SK-N-DZ (cell line): ENCODE measurements around the gene INAFM1.

ENCODE experiments used
- DNase-seq: peaks from one replicate; pipeline ENCODE4 v3.0.0-alpha.2; 2015; ENCODE audit warnings: low spot score
- small RNA-seq, 2 experiments: library from RNA; depleted of rRNA; stranded (forward); fragments of <200 nt; gene quantifications; one replicate each; pipeline ENCODE3, GENCODE V24; 2014

Gene INAFM1

DNA sequence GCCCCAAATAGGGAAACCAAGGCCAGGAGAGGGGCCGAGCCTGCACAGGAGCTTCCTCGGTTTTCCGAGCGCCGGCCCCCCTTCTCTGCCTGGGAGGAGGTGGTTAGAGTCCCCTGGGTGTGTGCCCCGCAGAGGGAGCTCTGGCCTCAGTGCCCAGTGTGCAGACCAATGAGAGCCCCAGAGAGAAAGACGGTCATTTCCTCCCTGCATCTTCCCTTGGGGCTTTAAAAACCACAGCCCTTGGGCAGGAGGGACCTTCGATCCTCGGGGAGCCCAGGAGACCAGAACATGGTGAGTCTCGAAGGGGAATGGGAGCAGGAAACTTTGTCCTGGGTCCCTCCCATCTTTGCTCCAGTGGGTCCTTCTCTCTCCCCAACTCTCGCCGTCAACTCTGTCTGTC is 34.9 kb downstream of the INAFM1 start, which contains the start of gene C5AR1:
TSS of gene C5AR1 (plus strand) at position 254 of the 400 bp plus-strand sequence. CDS start at position 289, 35 bp downstream.
- no peak for DNase-seq

DNA sequence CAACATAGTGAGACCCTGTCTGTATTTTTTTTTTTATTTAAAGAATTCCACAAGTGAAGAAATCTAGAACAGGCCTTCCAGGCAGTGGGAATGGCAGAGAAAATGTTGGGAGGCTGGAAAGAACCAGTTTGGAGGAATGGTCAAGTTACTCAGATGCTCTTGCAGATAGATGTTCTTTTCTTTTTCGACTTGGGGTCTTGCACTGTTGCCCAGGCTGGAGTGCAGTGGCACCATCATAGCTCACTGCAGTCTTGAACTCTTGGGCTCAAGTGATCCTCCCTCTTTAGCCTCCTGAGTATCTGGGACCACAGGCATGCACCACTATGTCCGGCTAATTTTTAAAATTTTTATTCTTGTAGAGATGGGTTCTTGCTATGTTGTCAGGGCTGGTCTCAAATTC is 35.6 kb downstream of the INAFM1 start:
- no peak for DNase-seq

DNA sequence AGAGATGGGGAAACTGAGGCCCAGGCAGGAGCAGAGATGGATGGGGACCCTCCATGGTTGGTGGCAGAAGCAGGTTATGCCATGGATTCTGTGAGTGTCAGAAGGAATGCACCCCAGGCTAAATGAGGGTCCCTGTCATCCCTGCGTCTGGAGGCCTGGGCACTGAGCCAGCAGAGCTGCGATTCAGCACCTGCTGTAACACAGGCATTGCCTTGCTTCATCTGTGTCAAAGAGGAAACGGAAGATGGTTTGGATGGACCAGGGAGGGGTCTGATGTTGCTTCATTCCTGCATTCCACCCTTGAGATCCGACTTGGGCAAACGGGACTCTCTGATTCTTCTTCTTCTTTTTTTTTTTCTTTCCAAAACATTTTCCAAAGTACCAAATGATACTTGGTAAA is 36.1 kb downstream of the INAFM1 start:
- DNase-seq, result no peak

DNA sequence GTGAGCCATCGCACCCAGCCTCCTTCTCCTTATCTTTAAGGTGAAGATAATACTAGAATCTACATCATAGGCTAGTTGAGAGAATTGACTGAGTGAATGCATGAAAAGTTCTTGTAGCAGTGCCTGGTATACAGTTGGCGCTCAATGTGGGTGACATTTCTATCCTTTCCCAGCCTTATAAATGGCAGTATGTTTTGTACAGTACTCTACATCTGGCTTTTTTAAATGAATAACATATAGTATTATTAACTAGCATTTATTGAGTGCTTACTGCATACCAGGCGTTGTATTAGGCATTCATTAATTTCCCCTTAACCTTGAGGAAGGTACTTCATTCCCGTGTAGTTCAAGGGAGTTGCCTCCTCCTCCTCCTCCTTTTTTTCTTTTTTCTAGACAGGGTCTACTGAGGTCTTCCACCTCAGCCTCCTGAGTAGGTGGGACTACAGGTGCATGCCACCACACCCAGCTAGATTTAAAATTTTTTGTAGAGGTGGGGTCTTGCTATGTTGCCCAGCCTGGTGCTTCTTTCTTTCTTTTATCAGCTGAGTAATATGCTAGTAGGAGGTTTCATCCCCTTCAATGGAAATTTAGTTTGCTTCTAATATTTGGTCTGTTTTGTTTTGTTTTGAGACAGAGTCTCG is 37.8 kb downstream of the INAFM1 start:
- no peak for DNase-seq

DNA sequence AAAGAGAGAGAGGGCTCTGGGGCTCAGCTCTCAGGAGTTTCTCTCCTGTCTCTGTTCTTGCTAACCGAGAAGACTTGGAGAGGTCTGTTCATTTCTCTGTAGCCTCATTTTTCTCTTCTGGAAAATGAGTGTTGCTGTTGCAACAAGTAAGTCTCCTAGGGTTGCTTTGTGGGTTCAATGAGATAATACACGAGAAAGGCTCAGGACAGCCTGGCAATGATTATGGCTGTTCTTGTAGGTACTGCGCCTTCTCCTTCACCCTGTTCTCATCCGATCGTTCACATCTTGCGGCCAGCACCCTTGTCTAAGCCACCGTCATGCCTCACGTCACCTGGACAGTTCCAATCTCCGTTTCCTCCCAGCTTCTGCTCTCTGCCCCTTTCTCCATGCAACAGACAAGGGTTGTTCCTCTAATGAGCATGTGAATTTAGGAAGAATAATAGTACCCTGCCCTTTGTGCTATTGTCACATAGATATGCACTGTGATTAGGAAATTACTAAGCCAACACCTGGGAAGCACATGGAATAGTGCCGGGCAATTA is 39.1 kb downstream of the INAFM1 start:
- DNase-seq, result no peak

DNA sequence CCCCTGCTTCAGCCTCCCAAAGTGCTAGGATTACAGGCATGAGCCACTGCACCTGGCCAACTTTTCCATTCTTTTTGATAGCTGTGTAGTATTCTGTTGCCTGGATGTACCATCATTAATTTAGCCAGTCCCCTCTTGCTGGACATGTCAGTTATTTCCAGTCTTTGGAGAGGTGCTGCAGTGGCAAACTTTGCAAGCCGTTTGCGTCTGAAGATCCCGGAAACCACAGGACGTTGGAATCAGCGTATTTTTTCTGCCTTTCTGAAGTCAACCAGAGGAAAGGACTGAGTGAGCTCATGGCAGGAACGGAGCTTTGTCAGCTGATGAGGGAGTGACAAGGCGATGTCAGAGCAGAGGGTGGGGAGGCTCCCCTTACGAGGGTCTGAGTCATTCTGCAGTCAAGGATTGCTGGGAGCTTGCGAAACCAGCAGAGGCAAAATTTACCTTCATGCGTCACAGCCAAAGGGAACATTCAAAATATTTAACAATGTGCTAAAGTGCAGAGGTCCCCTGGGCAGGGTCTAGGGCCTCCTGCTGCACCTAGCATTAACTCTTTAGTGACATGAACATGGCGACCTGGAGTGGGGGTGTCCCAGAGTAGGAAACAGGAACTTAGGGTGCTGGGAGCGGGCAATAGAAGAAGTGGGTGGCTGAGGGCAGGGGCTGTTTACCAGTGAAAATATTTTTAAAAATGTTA is 40.6 kb downstream of the INAFM1 start:
- no peak for DNase-seq

DNA sequence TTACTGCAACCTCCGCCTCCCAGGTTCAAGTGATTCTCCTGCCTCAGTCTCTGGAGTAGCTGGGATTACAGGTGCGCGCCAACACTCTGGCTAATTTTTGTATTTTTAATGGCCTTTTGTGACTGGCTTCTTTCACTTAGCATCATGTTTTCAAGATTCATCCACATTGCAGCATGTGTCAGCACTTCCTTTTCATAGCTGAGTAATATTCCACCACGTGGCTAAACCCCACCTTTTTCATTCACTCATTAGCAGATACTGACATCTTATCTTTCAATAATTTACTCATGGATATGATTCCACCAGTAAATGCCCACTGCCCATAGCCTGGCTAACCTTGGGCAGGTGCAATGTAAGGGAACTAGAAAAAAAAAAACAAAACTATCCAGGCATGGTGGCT is 41.8 kb downstream of the INAFM1 start:
- DNase-seq, result no peak

DNA sequence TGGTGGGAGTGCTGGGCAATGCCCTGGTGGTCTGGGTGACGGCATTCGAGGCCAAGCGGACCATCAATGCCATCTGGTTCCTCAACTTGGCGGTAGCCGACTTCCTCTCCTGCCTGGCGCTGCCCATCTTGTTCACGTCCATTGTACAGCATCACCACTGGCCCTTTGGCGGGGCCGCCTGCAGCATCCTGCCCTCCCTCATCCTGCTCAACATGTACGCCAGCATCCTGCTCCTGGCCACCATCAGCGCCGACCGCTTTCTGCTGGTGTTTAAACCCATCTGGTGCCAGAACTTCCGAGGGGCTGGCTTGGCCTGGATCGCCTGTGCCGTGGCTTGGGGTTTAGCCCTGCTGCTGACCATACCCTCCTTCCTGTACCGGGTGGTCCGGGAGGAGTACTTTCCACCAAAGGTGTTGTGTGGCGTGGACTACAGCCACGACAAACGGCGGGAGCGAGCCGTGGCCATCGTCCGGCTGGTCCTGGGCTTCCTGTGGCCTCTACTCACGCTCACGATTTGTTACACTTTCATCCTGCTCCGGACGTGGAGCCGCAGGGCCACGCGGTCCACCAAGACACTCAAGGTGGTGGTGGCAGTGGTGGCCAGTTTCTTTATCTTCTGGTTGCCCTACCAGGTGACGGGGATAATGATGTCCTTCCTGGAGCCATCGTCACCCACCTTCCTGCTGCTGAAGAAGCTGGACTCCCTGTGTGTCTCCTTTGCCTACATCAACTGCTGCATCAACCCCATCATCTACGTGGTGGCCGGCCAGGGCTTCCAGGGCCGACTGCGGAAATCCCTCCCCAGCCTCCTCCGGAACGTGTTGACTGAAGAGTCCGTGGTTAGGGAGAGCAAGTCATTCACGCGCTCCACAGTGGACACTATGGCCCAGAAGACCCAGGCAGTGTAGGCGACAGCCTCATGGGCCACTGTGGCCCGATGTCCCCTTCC is 45.5 kb downstream of the INAFM1 start:
- DNase-seq, result no peak

DNA sequence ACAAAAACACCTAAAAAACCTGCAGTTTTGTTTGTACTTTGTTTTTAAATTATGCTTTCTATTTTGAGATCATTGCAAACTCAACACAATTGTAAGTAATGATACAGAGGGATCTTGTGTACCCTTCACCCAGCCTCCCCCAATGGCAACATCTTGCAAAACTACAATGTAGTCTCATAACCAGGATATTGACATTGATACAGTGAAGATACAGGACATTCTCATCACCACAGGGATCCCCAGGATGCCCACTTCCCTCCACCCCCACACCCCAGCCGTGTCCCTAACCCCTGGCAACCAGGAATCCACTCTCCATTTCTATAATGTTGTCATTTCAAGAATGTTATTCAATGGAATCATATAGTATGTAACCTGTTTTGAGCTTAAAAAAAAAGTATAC is 46.9 kb downstream of the INAFM1 start:
- DNase-seq, result no peak

DNA sequence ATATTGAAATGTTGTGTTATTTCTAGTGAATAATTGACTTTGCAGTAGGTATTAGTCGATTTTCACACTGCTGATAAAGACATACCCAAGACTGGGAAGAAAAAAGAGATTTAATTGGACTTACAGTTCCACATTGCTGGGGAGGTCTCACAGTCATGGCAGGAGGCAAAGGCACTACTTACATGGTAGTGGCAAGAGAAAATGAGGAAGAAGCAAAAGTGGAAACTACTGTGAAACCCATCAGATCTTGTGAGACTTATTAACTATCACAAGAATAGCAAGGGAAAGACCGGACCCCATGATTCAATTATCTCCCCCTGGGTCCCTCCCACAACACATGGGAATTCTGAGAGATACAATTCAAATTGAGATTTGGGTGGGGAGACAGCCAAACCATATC is 47.4 kb downstream of the INAFM1 start:
- no peak for DNase-seq

DNA sequence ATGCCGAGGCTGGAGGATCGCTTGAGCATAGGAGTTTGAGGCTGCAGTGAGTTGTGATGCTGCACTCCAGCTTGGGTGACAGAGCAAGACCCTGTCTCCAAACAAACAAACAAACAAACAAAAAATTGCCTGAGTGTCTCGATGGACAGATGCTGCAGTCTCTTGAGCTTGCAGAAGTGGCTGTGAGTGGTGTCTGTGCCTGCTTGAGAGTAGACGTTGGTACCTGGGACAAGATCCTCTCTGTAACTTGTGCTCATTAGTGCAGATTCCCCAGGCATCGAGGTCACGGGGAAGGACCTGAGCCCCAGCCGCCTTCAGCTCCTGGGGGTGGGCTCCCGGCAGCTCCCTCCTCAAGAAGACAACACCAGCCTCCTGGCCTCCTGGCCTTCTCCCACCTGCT is 48.7 kb downstream of the INAFM1 start:
- no peak for DNase-seq

DNA sequence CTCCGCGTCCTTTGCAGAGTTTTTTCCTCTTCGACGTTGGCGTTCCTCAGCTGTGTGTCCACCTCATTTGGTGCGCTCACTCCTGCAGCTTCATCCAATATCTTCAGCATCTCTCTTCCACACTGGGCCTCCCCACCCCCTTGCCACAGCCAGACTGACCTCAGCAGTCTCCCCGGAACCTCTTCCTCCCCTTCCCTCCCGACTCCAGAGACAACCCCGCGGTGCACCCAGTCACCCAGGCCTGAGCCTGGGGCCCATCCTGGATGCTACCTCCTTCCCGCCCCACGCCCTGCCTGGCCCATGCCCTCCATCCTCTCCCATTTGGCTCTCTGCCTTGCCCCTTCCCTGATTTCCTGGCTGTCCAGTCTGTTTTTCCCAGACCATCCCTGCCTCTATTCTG is 49.2 kb downstream of the INAFM1 start:
- no peak for DNase-seq

DNA sequence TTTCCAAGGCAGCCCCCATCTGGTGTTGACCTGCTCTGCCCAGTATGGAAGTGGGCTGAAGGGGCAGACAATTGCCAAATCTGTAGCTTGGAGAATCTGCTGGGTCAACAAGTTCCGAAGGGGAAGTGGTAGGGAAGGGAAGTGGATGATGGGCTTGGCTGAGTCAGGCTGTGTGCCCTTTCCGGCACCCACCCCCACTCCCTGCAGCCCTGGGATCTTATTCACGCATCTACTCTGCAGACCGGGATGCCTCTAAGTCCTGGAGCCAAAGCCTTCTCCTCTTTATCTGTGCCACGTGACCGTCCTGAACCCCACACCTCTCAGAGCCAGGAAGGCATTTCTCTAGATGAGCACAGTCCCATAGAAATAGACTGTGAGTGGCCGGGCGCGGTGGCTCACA is 49.8 kb downstream of the INAFM1 start:
- no peak for DNase-seq

Small RNA genes lying within 50 kb of the gene (small RNA-seq; reads per million reads assigned to genes)
- gene MIR3190, result 0 reads per million in 2 experiments
